Osteocyte (in vitro differentiated cells): ENCODE data around the gene MIX23. TPM values are rescaled to one million over a fixed set of nuclear protein-coding genes. Genes with fewer than 3 reads are reported as not detected.

Source experiments
- DNase-seq: peaks from one replicate; pipeline ENCODE4 v3.0.0; 2021; ENCODE audit warnings: mixed read lengths; ENCODE audit not compliant: unreplicated experiment; ENCODE audit errors: extremely low spot score
- H3K27ac Mint-ChIP-seq: one replicate; pipeline ENCODE4 v1.8.0; 2021; ENCODE audit warnings: mild to moderate bottlenecking, mixed read lengths; ENCODE audit not compliant: unreplicated experiment
- H3K27me3 Mint-ChIP-seq: one replicate; pipeline ENCODE4 v1.8.0; 2021; ENCODE audit warnings: mixed read lengths; ENCODE audit not compliant: unreplicated experiment
- H3K36me3 Mint-ChIP-seq: one replicate; pipeline ENCODE4 v1.8.0; 2021; ENCODE audit warnings: mixed read lengths; ENCODE audit not compliant: unreplicated experiment
- H3K4me1 Mint-ChIP-seq: one replicate; pipeline ENCODE4 v1.8.0; 2021; ENCODE audit warnings: mixed read lengths; ENCODE audit not compliant: unreplicated experiment
- H3K4me3 Mint-ChIP-seq: one replicate; pipeline ENCODE4 v1.8.0; 2021; ENCODE audit warnings: mild to moderate bottlenecking, moderate library complexity, mixed read lengths; ENCODE audit not compliant: unreplicated experiment
- H3K9me3 Mint-ChIP-seq: one replicate; pipeline ENCODE4 v1.8.0; 2021; ENCODE audit warnings: mixed read lengths; ENCODE audit not compliant: unreplicated experiment
- CTCF ChIP-seq: fragments of 200-600 bp; sonication (generic); IDR thresholded peaks from 2 replicates; pipeline ENCODE4 v1.5.0; 2021; ENCODE audit warnings: antibody characterized with exemption, mild to moderate bottlenecking, moderate library complexity
- total RNA-seq: library from RNA; stranded (reverse); gene quantifications from 2 replicates; pipeline ENCODE4 v1.2.1, GENCODE V29; 2021

Gene MIX23
- total RNA-seq, 1 donor from 2014 or later, result 18.1 TPM

- Mint-ChIP-seq H3K4me3 (peak overlapping the region; percentile 94), H3K36me3 (peaks cover 5% of the 10 kb centered on the region), H3K4me1 (peaks cover 30% of the 10 kb centered on the region), H3K9me3 (no peaks in the 10 kb centered on the region), H3K27me3 (no peaks in the 10 kb centered on the region), H3K27ac (peak overlapping the region; percentile 98)
- TF ChIP-seq CTCF, result no peak
- no peak for DNase-seq
These were observed 33.9 kb upstream of the MIX23 start for GRCh38 chr3:122416966-122417365.

- Mint-ChIP-seq H3K9me3 (no peaks in the 10 kb centered on the region), H3K36me3 (peaks cover 2% of the 10 kb centered on the region), H3K27ac (peak within 1 kb of the TSS; percentile 98), H3K27me3 (no peaks in the 10 kb centered on the region), H3K4me3 (peak within 1 kb of the TSS; percentile 94), H3K4me1 (peaks cover 30% of the 10 kb centered on the region)
- TF ChIP-seq CTCF, result no peak
- peak; percentile 99 for DNase-seq
These were observed 33.0 kb upstream of the MIX23 start, which contains the start of gene WDR5B for GRCh38 chr3:122415762-122416654. TSS of gene WDR5B (minus strand) at chr3:122416062. CDS start at chr3:122415528, 534 bp downstream.

- H3K4me1 Mint-ChIP-seq, result peaks cover 30% of the 10 kb centered on the region
- H3K4me3 Mint-ChIP-seq, result peak overlapping the region; percentile 94
- peaks cover 2% of the 10 kb centered on the region for H3K36me3 Mint-ChIP-seq
- H3K27me3 Mint-ChIP-seq, result no peaks in the 10 kb centered on the region
- no peak for TF ChIP-seq CTCF
- H3K9me3 Mint-ChIP-seq, result no peaks in the 10 kb centered on the region
- peak overlapping the region; percentile 98 for H3K27ac Mint-ChIP-seq
- no peak for DNase-seq
These were observed 32.2 kb upstream of the MIX23 start for GRCh38 chr3:122415104-122415744.

- no peaks in the 10 kb centered on the region for H3K27me3 Mint-ChIP-seq
- H3K4me3 Mint-ChIP-seq, result peak overlapping the region; percentile 94
- no peaks in the 10 kb centered on the region for H3K9me3 Mint-ChIP-seq
- DNase-seq, result no peak
- H3K36me3 Mint-ChIP-seq, result peaks cover 6% of the 10 kb centered on the region
- peak overlapping the region; percentile 98 for H3K27ac Mint-ChIP-seq
- TF ChIP-seq CTCF, result no peak
- peaks cover 30% of the 10 kb centered on the region for H3K4me1 Mint-ChIP-seq
These were observed 31.4 kb upstream of the MIX23 start for GRCh38 chr3:122414391-122414790.

- H3K27me3 Mint-ChIP-seq, result no peaks in the 10 kb centered on the region
- H3K4me3 Mint-ChIP-seq, result no peak overlapping the region
- peaks cover 15% of the 10 kb centered on the region for H3K4me1 Mint-ChIP-seq
- no peak for DNase-seq
- no peak for TF ChIP-seq CTCF
- peaks cover 24% of the 10 kb centered on the region for H3K36me3 Mint-ChIP-seq
- H3K27ac Mint-ChIP-seq, result no peak overlapping the region
- no peaks in the 10 kb centered on the region for H3K9me3 Mint-ChIP-seq
These were observed 27.6 kb upstream of the MIX23 start for GRCh38 chr3:122410639-122411038.
